Cardiac fibroblast (primary cell): ENCODE data around the gene PLXNA4.
A peak's percentile ranks its signal among the peaks of the same experiment; 100 is the strongest.
"Not testable (repeated sequence)": the region's sequence is repeated elsewhere in the genome, so short reads cannot be mapped to it uniquely, and the experiment has no call there.

Experiments used
- DNase-seq, 2 donors: peaks; one replicate each; pipeline versions ENCODE4 v3.0.0 to v3.0.0-alpha.2; 2010; ENCODE audit warnings: low read depth in 2 of 2
- H3K4me3 ChIP-seq, 2 donors: replicated peaks in 1 of 2; 1 replicate in 1 of 2; 2 replicates in 1 of 2; pipeline ENCODE4 v1.5.1; 2011; ENCODE audit warnings: low read depth in 2 of 2, low read length in 2 of 2, mild to moderate bottlenecking in 2 of 2, moderate library complexity in 1 of 2
- TF ChIP-seq, protein P1 (sequence below): IDR thresholded peaks from one replicate; pipeline ENCODE4 v1.5.1; 2011; ENCODE audit warnings: low read depth, mild to moderate bottlenecking, low read length, inconsistent platforms

PLXNA4 gene

DNA sequence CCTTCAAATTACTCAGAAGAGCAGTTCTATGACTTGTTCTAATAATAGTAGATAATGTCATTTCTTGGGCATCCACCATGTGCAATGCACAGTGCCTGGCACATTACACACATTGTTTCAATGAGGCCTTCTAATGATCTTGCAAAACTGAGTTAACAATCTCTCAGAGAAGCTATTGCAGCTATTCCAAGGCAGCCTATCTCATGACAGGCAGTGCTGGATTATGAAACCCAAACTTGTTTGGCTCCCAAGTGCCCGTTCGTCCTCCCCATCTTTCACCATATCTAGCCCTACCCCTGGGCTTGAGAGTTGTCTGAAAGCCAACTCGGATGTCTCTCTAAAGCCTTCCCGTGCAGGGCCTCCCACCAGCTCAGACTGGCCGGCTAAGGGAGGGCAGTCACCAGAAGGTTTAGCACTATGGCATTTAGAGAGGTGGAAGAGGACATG is 405.1 kb downstream of the PLXNA4 start:
- TF ChIP-seq, protein P1, sequence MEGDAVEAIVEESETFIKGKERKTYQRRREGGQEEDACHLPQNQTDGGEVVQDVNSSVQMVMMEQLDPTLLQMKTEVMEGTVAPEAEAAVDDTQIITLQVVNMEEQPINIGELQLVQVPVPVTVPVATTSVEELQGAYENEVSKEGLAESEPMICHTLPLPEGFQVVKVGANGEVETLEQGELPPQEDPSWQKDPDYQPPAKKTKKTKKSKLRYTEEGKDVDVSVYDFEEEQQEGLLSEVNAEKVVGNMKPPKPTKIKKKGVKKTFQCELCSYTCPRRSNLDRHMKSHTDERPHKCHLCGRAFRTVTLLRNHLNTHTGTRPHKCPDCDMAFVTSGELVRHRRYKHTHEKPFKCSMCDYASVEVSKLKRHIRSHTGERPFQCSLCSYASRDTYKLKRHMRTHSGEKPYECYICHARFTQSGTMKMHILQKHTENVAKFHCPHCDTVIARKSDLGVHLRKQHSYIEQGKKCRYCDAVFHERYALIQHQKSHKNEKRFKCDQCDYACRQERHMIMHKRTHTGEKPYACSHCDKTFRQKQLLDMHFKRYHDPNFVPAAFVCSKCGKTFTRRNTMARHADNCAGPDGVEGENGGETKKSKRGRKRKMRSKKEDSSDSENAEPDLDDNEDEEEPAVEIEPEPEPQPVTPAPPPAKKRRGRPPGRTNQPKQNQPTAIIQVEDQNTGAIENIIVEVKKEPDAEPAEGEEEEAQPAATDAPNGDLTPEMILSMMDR, result no peak
- peak in 1 of 2 donors; percentile 41 for DNase-seq
- H3K4me3 ChIP-seq, result no peak overlapping the region

DNA sequence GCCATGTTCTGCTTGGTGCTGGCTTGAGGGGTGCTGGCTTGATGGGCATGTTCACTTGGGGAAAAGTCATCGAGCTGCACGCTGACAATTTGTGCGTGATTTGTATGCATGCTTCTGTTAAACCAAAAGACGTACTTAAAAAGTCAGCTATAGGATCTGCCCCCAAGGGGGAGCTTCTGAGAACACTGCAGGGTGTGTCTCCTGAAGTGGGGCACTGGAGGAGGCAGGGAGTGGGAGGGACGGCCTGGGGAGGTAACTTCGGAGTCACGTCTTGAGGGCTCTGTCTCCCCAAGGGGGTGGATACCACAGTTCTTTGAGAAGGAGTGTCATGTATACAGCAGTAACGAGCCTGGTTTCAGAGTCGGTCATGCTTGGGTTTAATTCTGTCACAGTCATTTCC is 406.5 kb downstream of the PLXNA4 start:
- TF ChIP-seq, protein P1, result no peak
- no peak overlapping the region for H3K4me3 ChIP-seq
- DNase-seq, result no peak

DNA sequence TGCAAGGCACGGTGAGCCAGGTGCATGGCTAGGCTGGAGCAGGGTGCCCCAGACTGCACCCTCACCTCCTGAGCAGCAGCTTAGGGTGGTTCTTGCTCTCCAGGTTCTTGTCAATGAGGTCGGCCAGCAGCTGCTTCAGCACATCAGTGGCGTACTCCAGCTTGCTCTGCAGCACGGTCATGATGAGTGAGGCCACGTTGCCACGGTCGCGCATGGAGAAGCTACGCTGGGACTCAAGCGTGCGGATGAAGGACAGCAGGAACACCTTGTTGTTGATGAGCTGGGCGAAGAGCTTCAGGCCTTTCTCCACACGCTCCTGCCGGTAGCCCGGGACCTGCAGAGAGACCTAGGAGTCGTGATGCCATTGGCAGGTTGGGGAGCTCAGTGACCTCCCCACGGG is 408.0 kb downstream of the PLXNA4 start:
- DNase-seq, result no peak
- TF ChIP-seq, protein P1, result no peak
- no peak overlapping the region for H3K4me3 ChIP-seq

DNA sequence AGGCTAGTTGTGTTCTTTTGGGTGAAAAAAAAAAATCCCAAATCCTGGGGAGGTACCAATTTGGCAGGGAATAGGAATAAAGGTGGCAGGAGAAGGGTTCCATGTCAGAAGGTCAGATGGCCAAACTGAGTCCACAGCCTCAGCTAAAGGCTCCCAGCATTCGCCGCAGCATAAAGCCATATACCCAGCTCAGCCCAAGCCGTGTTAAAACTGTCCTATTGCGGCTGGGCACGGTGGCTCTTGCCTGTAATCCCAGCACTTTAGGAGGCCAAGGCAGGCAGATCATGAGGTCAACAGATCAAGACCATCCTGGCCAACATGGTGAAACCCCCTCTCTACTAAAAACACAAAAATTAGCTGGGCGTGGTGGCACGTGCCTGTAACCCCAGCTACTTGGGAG is 410.6 kb downstream of the PLXNA4 start:
- DNase-seq, H3K4me3 ChIP-seq: not testable (repeated sequence)

DNA sequence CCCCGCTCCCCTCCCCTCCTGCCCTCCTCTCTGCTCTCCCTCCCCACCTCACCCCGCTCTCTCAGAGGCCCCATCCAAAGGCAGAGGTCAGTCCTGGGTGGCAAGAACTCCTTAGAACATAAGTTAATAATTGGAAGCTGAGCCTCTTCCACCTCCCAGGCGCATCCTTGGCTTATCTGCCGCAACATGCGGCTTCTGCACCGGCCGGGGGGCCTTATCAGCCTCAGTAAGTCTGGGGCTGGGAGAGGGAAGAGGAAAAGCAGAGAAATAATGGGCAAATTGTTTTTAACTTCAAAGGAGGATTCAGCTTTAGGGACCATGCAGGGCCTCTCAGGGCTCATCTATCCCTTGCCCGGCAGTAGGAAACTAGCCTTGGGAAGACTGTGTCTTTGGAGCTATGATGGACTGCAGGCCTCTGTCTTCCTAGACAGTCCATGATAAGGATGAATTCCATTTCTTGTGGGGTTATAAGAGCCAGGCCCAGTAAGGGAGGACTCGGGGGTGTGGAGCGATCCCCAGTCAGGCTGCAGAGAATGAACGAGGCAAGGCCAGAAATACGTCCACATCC is 411.6 kb downstream of the PLXNA4 start:
- TF ChIP-seq, protein P1, result no peak
- peak in 1 of 2 donors; percentile 10 for DNase-seq
- no peak overlapping the region for H3K4me3 ChIP-seq

DNA sequence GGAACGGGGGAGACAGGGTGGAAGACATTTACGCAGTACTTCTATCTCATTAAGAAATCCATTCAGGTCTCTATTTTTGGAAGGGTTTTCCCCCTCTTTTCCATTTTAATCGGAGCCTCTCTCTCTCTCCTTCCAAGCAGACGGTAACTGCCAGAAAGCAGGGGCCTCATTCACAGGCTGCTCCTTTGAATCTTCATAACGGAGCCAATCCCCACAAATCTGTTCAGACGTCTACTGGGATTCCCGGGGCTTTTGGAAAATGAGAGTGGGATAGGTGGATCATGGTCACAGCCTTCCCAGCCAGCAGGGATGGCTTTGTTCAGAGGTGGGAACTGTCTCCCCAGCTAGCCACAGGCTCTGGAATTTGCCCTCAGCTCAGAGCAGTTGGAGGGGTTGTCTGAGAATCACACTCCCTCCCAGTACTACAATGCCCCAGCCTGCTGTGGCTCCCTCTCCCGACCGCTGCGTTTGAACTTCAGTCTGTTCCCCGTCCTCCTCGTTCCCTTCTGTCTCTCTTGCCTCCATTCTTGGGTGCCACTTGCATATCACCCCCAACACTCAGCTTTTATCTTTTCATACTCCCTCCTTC is 413.6 kb downstream of the PLXNA4 start:
- no peak overlapping the region for H3K4me3 ChIP-seq
- TF ChIP-seq, protein P1, result no peak
- DNase-seq, result no peak

DNA sequence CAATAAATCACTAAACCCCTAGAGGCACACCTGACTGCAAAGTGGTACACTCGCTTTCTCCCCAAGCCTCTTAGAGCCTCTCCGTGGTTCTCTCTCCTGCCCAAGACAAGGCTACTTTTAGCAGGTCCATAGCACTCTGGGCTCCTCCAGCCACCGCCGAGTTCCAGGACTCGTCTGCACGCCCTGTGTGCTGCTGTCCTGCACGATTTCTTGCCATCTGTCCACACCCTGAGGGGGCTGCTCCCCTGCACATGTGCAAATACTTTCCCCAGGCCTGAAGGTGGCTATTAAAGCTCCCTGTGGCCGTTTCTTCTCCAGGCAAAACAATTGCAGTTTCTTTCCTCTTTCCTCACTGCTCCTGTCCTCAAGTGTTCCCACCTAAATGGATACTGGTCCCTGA is 414.3 kb downstream of the PLXNA4 start:
- TF ChIP-seq, protein P1, result no peak
- DNase-seq, result no peak
- H3K4me3 ChIP-seq, result no peak overlapping the region
